GM19452 (cell line): ENCODE results near the gene DPEP1.

Experiments
- ATAC-seq: cut with Tn5 transposase; IDR thresholded peaks from one replicate; pipeline ENCODE4 v1.9.1; 2021; ENCODE audit not compliant: unreplicated experiment

Gene DPEP1

GRCh38 chr16:89598199-89598598, 15.2 kb upstream of the DPEP1 start:
- no peak for ATAC-seq

DNA sequence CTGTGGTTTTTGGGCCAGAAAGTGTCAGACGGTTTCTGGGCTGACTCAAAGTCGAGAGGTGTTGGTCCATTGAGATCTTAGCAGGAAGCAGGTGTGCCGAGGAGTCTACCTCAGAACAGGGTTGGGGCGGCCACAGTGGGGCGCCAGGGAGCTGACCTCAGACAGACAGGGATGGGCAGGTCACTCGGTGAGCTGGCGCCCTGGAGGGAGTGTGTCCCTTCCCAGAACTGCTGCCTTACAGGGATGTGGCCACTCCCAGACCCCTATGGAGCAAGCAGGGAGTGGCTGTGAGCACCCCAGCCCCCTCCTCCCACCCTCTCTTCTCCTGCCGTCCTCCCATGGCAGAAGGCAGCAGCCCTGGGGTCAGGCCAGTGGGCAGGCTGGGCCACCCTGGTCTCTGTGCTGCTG, 14.0 kb upstream of the DPEP1 start:
- no peak for ATAC-seq

DNA sequence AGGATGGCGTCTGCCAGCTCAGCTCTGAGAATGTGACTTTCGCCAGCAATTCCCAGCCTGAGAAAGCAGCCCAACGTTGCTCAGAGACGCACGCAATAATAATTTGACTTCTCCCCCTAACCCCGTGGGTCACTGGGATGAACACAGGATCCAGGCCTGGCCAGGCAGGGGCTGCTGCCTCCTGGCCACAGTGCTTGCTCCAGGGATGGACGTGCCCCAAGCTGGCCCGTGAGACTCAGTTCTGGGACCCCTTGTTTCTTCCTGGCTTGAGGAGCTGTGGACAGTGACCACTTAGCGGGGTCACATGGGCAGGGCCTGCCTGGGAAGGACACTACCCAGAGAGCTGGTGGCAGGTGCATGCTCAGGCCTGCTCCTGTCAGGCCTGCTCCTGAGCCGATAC, 13.5 kb upstream of the DPEP1 start:
- no peak for ATAC-seq

DNA sequence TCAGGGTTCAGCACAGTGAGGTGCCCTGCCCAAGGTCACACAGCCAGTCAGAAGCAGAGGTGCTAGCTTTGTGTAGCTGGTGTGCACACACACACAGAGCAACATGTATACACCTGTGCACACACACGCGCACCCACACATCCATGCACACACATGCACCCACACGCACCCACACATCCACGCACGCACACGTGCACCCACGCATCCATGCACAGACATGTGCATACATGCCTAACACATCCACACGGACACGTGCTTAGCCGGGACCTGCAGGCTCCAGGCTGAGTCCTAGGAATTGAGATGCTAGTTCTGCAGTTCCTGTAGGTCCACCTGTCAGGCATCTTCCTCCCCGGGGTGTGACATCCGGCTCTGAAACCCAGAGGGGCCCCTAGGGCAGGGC, 13.0 kb upstream of the DPEP1 start:
- ATAC-seq, result no peak

GRCh38 chr16:89600956-89601355, 12.5 kb upstream of the DPEP1 start:
- no peak for ATAC-seq

DNA sequence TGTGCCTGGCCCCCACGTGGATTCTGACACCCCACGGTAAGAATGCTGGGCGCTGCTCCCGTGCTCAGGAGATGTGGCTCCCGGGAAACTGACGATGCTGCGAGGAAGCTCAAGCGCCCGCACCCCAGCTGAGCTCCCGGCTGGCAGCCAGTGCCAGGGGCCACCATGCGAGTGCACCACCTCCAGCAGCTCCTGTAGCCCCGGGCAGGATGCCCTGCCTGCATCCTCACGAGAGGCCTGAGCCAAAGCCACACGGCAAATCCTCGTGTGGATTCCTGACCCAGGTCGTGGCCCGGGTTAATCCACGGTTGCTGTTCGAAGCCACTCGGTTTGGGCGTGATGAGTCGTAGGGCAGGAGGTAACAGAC, 11.6 kb upstream of the DPEP1 start:
- ATAC-seq, result no peak

- no peak for ATAC-seq
Observed at GRCh38 chr16:89602273-89602951, 11.0 kb upstream of the DPEP1 start.

DNA sequence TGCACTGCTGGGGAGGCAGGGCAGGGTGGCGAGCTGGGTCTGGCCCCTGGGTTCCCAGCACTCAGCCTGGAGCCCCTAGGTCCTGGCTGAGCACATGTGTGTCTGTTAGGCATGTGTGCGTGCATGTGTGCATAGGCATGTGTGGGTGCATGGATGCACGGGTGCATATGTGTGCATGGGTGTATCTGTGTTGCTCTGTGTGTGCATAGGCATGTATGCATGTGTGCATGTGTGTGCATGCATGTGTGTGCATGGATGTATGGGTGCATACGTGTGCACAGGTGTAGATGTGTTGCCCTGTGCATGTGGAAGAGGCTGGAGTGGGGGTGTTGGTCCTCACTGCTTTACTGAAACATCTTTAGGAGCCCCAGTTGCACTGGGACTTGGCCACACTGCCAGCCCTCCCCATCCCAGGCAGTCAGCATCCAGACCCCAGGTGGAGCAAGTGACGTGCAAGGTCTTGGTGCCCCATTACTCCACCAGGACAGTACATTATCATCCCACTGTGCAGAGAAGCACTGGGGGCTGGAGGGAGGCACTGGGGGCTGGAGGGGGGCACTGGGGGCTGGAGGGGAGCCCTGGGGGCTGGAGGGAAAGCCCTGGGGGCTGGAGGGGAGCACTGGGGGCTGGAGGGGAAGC, 10.4 kb upstream of the DPEP1 start:
- no peak for ATAC-seq

- ATAC-seq, result no peak
Observed at GRCh38 chr16:89604764-89605163, 8.7 kb upstream of the DPEP1 start.

DNA sequence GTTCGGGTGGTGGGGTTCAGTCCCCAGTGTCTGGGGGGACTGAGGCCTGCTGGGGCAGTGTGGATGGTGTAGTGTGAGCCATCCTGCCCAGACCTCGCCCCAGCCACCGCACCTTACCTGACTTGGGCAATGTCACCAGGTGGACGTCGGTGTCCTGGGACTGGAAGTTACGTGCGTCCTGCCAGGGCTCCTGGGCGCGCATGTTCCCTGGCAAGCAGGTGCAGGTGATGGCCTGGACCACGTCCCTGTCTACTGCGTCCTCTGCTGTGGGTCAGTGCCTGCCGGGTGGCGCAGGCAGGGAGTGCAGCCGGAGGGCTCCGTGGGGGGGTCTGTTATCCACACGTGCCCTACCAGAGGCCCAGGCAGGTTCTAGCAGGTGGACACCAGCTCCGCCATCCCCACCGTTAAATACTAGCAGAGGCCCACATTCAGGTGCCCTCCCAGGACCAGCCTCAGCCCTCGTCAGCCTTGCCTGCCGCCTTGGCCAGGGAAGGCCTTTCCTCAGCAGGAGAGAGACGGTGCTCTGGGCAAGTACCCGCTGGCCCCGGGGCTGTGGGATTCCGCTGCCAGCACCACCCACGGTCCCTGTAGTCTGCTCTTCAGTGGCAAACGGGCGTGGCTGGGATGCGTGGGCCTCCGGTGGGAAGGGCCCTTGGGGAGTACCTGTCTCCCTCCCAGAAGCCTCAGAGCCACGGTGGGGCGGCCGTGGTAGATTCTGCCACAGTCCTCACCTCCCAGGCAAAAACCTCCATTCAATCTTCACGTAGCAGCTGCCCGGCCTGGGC, 8.1 kb upstream of the DPEP1 start:
- ATAC-seq, result no peak

- no peak for ATAC-seq
Observed at GRCh38 chr16:89606006-89606405, 7.4 kb upstream of the DPEP1 start.

- no peak for ATAC-seq
Observed at GRCh38 chr16:89607453-89607852, 6.0 kb upstream of the DPEP1 start.

GRCh38 chr16:89607937-89608740, 5.3 kb upstream of the DPEP1 start:
- no peak for ATAC-seq

GRCh38 chr16:89610108-89610453, 3.4 kb upstream of the DPEP1 start:
- ATAC-seq, result no peak

DNA sequence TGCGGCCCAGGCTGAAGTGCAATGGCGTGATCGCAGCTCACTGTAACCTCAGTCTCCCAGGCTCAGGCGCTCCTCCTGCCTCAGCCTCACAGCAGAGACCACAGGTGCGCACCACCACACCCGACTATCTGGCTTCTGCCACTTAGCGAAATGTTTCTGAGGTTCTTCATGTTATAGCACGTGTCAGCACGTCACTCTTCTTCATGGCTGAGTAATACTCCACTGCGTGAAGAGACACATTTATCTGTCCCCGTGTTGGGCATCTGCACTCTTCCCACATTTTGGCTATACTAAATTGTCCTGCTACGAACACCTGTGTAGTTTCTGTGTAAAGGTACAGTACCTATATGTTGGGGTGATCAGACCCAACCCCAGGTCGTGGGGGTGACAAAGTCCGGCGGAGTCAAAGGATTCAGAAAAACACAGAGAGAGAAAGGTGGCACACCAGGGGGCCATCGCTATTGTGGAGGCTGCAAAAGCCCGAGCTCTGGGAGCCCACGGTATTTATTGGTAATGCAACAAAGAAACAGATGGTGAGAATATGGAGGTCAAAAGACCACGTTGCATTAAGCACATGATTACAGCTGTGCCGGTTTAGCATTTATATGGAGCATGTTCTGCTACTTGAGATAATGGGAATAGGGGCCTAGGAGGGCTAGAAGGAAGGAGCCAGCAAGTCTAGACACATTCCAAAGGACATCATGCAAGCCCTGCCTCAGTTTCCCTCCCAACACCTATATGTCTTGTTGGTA, 851 bp upstream of the DPEP1 start:
- ATAC-seq, result no peak

- no peak for ATAC-seq
Observed at GRCh38 chr16:89613954-89614459, 565 bp downstream of the DPEP1 start.

DNA sequence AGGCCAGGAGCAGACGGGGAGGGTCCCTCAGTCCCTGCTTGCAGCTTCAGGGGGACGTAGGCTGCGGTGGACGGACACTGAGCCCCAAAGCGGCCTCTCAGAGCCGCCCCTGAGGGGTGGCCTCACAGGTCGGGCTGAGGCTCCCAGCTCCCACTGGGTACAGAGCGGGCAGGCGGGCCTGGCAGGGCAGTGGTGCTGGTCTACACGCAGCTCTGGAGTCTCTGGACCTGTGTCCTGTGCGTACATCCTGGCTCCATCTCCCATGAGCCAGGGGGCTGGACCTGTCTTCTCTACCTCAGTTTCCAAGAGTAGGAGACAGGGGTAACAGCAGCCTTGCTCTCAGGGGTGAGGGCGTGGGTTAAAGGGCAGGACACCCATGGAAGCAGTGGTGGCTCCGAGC, 1.7 kb downstream of the DPEP1 start:
- no peak for ATAC-seq

DNA sequence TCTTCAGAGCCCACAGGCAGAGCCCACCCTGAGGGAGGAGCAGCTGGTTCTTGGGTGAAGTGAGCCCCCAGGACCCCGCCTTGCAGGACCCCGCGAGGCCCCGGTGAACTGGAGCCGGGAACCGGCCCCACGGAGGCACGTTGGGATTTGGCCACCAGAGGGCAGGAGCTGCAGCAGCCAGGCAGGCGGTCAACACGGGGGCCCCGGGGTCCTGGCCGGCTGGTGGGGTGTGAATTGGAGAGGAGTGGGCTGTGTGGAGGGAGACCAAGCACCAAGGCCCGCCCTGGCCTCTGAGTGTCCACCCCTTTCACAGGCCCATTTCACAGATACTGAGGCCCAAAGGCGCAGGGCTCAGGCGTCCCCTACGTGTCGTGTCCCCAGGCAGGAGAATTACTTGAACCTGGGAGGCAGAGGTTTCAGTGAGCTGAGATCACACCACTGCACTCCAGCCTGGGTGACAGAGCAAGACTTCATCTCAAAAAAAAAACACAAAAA, 2.2 kb downstream of the DPEP1 start:
- no peak for ATAC-seq

DNA sequence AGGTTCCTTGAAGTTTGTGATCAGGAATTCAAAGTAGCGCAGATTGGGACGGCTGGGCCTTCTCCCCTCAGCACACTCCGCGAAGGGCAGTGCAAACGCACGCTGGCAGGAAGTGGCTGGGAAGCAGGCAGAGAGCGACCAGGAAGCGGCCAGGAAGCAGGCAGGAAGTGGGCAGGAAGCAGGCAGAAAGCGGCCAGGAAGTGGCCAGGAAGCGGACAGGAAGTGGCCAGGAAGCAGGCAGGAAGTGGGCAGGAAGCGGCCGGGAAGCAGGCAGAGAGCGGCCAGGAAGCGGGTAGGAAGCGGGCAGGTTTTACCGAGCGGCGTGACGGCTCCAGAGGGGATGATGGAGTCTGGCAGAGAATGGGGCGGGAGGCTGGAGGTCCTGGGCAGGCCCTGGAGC, 3.2 kb downstream of the DPEP1 start:
- ATAC-seq, result no peak

GRCh38 chr16:89617036-89617435, 3.6 kb downstream of the DPEP1 start:
- ATAC-seq, result no peak
